ENCODE measurements around the gene ITIH1.
A peak's percentile ranks its signal among the peaks of the same experiment; 100 is the strongest.
"Not testable (repeated sequence)": the region's sequence is repeated elsewhere in the genome, so short reads cannot be mapped to it uniquely, and the experiment has no call there.

Gene ITIH1, protein sequence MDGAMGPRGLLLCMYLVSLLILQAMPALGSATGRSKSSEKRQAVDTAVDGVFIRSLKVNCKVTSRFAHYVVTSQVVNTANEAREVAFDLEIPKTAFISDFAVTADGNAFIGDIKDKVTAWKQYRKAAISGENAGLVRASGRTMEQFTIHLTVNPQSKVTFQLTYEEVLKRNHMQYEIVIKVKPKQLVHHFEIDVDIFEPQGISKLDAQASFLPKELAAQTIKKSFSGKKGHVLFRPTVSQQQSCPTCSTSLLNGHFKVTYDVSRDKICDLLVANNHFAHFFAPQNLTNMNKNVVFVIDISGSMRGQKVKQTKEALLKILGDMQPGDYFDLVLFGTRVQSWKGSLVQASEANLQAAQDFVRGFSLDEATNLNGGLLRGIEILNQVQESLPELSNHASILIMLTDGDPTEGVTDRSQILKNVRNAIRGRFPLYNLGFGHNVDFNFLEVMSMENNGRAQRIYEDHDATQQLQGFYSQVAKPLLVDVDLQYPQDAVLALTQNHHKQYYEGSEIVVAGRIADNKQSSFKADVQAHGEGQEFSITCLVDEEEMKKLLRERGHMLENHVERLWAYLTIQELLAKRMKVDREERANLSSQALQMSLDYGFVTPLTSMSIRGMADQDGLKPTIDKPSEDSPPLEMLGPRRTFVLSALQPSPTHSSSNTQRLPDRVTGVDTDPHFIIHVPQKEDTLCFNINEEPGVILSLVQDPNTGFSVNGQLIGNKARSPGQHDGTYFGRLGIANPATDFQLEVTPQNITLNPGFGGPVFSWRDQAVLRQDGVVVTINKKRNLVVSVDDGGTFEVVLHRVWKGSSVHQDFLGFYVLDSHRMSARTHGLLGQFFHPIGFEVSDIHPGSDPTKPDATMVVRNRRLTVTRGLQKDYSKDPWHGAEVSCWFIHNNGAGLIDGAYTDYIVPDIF

DNA sequence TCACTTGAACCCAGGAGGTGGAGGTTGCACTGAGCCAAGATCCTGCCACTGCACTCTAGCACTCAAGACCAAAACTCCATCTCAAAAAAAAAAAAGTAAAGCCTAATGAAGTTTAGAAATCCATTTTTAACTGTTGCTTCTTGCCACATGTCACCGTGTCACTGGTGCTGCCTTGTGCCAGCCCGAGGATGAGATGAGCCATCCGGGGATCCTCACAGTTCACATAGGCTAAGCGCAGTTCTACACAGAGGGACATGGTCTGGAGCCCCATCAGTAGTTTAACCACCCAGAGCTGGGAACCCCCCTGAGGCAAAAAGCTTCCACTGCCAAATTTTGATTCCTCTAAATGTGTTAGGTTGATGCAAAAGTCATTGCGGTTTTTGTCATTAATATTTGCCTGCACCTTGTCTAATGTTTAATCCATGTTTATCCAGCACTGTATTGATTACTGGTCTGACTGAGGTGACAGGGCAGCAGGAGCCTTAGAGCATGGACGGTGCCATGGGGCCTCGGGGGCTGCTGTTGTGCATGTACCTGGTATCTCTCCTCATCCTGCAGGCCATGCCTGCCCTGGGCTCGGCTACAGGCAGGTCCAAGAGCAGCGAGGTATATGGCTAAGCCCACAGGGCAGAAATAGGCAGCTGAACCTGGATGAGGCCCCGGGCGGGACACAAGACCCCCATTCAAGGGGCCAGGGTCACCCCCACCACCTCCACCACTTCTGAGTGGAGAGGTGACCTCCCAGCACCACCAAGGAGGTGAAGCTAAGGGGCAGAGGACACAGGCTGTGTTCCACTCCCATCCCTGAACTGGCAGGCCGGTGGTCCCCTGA, at the start of gene ITIH1:
Gene ITIH1, plus strand, starts transcription at position 473 of the 832 bp plus-strand sequence. Its CDS starts 17 bp downstream, at position 490.
- no peak for DNase-seq (ENCODE audit: low read depth in 2 of 3, low spot score in 2 of 3)

DNA sequence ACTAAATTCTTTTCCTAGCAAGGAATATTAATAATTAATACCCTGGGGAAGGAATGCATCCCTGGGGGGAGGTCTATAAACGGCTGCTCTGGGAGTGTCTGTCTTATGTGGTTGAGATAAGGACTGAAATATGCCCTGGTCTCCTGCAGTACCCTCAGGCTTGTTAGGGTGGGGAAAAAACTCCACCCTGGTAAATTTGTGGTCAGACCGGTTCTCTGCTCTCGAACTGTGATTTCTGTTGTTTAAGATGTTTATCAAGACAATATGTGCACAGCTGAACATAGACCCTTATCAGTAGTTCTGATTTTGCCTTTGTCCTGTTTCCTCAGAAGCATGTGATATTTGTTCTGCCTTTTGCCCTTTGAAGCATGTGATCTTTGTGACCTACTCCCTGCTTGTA, 48.6 kb upstream of the ITIH1 start:
- DNase-seq (ENCODE audit: low read depth in 2 of 3, low spot score in 2 of 3), result not testable (repeated sequence)

DNA sequence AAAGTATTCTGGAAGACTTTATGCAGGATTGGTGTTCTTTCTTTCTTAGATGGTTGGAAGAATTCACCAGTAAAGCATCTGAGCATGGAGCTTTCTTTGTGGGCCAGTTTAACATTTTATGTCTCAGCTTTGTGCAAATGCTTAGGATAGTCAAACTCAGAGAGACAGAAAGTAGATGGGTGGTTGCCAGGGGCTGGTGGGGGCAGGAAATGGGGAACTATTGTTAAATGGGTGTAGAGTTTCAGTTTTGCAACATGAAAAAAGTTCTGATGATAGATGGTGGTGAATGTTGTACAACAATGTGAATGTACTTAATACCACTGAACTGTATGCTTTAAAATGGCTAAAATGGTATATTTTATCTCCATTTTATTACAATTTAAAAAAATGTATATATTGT, 46.7 kb upstream of the ITIH1 start:
- no peak for DNase-seq (ENCODE audit: low read depth in 2 of 3, low spot score in 2 of 3)

DNA sequence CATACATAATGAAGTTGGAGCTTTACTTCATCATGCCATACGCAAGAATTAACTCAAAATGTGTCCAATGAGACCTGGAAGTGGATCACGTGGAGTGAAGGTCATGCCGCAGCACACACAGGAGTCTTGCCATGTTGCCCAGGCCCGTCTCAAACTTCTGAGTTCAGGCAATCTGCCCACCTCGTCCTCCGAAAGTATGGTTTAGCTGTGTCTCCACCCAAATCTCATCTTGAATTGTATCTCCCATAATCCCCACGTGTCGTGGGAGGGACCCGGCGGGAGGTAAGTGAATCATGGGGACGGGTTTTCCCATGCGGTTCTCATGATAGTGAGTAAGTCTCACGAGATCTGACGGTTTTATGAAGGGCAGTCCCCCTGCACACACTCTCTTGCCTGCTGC, 45.8 kb upstream of the ITIH1 start:
- no peak for DNase-seq (ENCODE audit: low read depth in 2 of 3, low spot score in 2 of 3)

DNA sequence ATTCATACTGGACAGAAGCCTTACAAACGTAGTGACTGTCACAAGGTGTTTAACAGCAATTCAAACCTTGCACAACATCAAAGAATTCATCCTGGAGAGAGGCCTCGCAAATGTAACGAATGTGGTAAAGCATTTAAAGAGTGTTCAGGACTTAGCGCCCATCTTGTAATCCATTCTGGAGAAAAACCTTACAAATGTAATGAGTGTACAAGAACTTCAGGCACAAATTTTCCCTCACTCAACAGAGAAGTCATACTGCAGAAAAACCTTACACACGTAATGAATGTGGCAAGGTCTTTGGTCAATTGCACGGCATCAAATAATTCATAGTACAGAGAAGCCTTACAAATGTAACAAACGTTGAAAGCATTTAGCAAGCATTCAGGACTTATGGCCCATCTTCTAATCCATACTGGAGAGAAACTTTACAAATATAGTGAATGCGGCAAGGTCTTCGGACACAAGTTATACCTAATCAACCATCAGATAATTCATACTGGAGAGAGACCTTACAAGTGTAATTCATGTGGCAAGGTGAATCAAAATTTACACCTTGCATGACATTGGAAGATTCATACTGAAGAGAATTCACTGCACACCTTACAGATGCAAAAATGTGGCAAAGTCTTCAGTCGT, 44.0 kb upstream of the ITIH1 start:
- DNase-seq (ENCODE audit: low read depth in 2 of 3, low spot score in 2 of 3), result no peak

DNA sequence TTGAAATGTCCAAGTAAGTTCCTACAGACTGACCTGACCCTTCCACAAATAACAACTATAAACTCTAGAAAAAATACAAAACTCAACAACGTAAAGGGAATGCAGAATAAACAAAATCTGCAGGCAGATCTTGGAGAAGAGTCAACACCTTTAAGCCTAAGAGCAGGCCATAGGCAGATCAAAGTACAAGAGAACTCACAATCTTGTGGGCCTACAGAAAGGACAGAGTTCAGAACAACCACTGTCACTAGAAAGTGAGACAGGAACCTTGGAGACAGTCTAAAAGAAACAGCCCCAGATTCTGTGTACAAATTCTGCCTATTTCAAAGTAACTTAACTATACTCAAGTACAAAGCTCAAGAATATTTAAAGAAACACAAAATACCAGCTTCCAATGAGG, 37.7 kb upstream of the ITIH1 start:
- DNase-seq (ENCODE audit: low read depth in 2 of 3, low spot score in 2 of 3), result no peak

DNA sequence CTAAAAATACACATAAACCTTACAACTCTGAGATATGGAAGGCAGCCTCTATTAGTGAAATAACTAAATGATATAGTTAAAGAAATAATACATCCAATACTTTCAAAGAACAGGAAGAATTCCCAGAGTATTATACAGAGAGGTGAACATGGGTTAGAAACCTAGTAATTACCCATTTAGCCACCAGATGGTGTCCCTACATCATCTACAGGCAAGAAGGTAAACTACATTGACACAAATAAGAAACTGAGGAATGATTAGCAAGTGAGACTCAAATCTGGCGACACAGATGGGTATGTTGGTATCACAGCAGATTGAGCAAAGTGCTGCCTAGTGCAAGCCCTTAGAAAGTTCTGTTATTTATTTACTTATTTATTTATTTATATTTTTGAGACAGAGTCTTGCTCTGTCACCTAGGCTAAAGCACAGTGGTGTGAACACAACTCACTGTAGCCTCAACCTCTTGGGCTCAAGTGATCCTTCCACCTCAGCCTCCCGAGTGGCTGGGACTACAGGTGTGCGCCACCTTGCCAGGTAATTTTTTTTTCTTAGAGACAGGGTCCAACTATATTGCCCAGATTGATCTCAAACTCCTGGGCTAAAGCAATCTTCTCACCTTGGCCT, 34.9 kb upstream of the ITIH1 start:
- DNase-seq (ENCODE audit: low read depth in 2 of 3, low spot score in 2 of 3), result no peak

DNA sequence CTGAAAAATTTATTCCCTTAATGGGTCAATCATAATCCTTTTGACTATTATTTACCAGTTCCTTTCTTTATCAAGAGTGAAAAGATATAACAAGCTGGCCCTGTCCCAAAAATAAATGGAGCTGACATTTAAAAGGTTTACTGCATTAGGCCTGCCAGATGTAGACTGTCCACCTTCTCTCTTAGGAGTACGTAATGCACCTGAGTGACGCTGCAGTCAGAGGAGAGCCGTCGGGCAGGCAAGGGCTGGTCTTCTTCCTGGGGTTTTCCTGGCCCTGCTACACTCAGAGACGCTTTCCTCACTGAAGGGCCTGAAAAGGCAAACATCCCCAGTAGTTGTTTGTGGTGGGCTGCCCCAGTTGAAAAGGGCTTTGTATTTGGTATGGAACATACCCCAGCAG, 34.2 kb upstream of the ITIH1 start:
- DNase-seq (ENCODE audit: low read depth in 2 of 3, low spot score in 2 of 3), result no peak

DNA sequence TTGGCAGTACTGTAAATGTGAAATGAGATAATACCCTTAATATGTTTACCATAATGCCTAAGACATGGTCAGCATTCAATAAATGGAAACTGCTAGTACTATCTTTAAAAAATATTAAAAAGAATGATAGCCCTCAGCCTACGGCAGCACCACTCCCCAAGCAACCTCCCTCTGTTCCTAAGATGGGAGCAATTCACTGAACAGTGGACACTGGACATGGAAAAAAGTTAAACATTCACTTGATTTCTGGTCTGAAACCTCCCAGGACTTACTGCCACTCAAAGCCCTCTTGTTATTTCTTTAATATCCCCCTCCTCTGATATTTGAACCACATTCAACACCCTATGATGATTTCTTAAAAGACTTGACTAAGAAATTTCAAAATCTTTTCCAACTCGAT, 33.7 kb upstream of the ITIH1 start:
- no peak for DNase-seq (ENCODE audit: low read depth in 2 of 3, low spot score in 2 of 3)

DNA sequence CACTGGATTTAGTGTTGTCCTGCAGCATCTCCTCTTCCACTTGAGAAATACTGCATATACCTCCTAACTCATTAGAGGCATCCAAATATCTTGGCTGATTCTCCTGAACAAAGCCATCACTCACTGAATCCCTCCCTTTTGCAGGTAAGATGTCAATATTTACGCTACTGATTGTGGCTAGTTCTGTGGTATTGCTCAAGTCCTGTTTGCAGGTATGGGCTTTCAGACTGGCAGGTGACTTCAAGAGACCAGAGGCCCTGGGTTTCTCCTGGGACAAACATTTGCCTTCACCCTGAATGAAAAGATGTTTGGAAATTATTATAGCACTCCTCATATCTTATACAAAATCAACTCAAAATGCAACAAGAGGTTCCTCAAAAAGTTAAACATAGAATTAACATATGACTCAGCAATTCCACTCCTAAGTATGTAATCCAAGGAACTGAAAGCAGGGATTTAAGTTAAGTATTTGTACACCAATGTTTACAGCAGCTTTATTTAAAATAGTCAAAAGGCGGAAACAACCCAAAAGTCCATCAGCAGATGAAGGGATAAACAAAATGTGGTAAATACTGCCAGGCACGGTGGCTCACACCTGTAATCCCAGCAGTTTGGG, 25.2 kb upstream of the ITIH1 start:
- no peak for DNase-seq (ENCODE audit: low read depth in 2 of 3, low spot score in 2 of 3)

DNA sequence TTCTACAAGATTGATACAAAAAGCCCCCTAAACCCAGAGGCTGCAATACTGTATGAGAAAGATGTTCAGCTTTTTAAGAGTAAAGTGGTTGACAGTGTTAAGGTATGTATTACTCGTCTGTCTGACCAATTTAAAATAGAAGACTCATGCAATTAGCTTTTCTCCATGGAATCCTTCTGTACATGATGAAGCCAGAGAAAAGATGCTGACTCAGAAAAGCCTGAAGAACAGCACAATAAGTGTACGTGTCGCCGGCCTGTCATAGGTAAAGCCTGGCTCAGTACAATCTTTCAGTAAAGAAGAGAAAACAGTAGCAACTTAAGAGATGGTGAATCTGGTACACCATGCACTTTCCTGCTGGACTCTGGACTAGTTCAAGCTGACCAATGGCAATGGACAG, 23.0 kb upstream of the ITIH1 start:
- DNase-seq (ENCODE audit: low read depth in 2 of 3, low spot score in 2 of 3), result no peak

DNA sequence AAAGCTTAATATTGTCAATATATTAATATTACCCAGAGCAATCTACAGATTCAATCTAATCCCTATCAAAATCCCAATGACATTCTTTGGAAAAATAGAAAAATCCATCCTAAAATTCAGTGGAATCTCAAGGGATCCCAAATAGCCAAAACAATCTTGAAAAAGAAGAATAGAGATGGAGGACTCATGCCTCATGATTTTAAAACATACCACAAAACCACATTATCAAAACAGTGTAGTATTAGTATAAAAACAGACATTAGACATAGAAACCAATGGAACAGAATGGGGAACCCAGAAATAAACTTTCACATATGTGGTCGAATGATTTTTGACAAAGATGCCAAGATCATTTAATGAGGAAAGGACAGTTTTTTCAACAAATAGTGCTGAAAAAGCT, 21.3 kb upstream of the ITIH1 start:
- DNase-seq (ENCODE audit: low read depth in 2 of 3, low spot score in 2 of 3), result no peak

DNA sequence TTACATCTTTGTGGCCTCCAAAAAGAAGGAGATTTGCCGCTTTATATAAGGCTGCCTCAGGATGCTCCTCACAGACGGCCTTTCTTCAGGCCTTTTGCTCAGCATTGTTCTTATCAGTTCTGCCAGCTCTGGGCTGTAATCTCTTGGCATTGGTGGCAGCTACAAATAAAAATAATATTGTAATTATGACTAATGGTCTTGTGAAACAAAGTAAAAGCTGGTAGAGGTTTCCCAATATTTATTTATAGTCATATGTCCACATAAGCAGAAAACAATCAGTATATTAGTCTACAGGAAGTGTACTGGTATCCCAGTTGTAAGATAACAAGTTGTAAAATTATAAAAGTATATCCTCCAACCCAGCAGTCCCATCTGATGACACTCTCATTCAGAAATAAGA, 13.9 kb upstream of the ITIH1 start:
- no peak for DNase-seq (ENCODE audit: low read depth in 2 of 3, low spot score in 2 of 3)

DNA sequence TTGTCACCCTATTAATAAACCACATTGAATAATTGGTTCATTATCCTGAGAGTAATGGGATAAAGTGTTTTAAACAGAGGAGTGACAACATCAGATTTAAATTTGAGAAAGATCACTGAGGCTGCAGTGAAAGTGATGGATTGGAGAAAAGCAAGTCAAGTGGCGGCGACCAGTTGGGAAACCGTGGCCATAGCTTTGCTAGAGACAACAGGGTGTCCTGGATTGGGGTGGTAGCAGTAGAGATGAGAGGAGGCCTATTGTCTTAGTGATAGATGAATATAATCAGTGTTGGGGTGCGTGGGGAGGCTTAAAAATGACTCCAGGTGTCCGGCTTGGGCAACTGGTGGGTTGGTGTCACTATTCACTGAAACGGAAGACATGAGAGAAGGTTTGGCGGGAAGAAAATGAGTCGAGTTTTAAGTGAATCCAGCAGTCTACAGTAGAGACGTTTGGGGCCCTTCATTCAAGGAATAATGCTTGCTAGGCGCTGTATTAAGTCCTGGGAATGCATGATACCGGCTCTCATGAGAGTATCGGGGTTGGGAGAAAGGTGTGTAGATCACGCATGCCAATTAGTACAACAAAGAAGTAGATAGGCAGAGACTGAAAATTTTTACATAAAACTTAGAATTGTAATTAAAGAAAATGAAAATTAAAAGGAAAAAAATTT, 7.5 kb upstream of the ITIH1 start:
- DNase-seq (ENCODE audit: low read depth in 2 of 3, low spot score in 2 of 3), result no peak

DNA sequence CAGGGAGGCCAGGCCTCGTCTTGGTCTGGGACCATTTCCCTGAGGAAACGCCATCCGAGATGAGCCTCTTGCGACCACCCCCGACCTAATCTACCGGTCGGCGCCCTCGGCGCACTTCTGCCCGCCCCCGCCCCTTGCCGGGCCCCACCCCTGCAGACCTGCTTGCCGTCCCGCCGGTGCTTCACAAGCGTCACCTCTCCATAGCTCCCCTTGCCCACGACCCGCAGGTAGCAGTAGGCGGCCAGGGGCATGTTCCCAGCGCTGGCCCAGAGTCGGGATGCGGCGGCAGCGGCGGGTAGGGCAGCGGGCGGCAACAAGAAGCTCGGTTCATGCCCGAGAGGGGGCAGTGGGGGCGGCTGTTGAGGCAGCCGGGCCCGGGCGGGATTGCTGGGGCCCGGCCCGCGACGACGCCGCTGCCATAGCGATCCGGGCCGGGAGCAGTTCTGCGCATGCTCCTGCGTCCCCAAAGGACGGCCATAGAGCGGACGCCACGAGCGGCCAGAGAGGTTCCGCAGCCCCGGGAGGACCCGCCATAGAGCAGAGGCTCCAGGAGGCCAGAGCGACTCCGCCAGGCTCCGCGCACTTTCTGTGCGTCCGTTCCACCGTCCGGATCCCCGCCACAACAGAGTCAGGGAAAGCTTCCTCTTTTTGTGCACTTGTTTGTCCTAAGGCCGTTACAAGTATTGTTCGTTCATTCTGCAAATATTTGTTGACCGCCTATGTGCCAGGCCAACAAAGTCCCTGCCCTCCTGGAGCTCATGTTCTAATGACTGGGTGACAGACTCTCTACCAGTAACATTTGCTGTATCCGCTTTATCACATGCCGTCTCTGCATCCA, 6.7 kb upstream of the ITIH1 start, which contains the start of gene NEK4:
Gene NEK4, minus strand, starts transcription at position 445 of the 838 bp plus-strand sequence. Its CDS starts 194 bp downstream, at position 251.
- peak; percentile 73 to 74 (median 74) for DNase-seq (ENCODE audit: low read depth in 2 of 3, low spot score in 2 of 3)

DNA sequence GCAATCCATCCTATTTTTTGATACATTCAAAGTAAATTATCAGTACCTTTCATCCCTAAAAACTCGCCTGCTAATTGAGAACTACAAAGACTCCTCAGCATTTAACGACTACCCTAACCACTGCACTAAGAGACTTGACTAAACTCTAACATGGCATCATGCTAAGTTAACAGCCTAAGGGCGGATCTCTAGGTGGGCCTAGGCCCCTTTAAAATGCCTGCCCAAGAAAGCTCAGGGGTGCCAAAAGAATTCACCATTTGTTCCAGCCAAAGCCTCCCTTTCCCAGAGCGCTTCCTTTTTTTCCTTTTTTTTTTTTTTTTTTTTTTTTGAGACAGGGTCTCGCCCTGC, 6.1 kb upstream of the ITIH1 start:
- no peak for DNase-seq (ENCODE audit: low read depth in 2 of 3, low spot score in 2 of 3)

DNA sequence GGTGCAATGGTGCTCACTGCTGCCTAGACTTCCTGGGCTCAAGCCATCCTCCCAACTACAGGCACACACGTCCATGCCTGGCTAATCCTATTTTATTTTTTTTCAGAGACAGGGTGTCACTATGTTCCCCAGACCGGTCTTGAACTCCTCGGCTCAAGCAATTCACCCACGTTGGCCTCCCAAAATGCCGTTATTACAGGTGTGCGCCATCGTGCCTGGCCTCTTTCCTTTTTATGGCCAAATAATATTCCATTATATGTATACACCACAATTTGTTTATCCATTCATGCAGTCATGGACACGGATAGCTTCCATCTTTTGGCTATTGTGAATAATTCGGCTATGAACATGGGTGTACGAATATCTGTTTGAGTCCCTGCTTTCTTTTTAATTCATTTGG, 5.7 kb upstream of the ITIH1 start:
- DNase-seq (ENCODE audit: low read depth in 2 of 3, low spot score in 2 of 3), result no peak

DNA sequence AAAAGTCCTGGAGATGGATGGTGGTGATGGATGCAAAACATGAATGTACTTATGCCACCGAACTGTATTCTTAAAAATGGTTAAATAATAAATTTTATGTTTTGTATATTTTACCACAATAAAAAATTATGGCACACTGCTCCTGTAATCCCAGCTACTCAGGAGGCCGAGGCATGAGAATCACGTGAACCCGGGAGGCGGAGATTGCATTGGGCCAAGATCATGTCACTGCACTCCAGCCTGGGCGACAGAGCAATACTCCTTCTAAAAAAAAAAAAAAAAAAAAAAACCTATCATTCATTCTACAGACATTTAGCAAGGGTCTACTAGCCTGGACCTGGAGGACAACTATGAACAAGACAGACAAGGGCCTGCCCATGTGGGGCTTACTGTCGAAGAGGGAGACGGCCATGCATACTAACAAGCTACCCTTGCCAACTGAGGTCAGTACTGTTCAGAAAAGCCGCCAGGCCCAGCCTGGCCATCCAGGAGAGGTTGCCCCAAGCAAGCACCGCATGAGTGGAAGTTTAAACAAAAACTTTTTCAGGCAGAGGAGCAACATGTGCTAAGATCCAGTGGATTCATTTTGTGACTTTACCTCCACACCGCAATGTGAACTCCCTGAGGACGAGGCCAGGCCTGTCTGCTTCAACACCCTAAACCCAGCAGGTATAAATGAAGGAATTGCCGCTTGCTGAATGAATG, 3.9 kb upstream of the ITIH1 start:
- DNase-seq (ENCODE audit: low read depth in 2 of 3, low spot score in 2 of 3), result no peak

All from activated CD8-positive, alpha-beta memory T cell treated with anti-CD3 and anti-CD28 coated beads for 48 hours (primary cell).